ENCODE results near the gene TRIM59. TPM values are rescaled to one million over a fixed set of nuclear protein-coding genes. Genes with fewer than 3 reads are reported as not detected.

The TRIM59 gene
- total and polyA plus RNA-seq, 2 donors (not counting 1 experiment from before 2014, with no cell fraction given) = 5.0 to 22.0 TPM

DNA sequence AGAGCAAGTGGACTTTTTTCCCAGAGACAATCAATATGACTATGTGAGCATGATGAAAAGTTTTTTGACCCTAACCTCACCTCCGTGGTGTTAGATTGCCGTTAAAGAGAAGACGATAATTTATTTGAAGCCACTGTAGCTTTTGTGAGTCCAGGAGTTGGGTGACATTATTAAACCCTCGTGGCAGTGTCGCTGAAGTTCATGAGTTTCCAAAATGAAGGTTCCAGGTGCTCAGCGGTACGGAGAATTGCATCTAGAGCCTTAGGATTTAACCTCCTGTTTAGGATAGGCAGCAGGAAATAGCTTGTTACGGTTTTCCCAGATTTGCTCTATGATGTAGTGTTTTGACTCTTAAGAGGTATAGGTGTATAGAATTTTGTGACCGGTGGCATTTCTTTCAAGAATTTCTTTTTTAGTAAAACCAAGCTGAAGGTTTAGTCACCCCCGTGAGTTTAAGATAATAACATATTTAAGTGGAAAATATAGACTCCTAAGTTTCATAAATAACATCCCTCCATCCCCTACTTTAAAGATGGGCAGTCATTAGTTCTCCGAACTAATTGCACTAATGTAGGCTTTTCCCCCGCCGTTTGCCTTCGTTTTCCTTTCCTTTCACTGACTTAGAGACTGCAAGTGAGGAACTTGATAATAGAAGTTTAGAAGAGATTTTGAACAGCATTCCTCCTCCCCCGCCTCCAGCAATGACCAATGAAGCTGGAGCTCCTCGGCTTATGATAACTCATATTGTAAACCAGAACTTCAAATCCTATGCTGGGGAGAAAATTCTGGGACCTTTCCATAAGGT, 48.1 kb downstream of the TRIM59 start:
- Histone ChIP-seq H2AFZ (ENCODE audit: insufficient read depth, low read depth, low read length, poor library complexity, severe bottlenecking) (peak overlapping the region; percentile 93), H3K79me2 (ENCODE audit: control insufficient read depth, insufficient read depth, low read length) (peaks cover 83% of the 10 kb centered on the region), H3K9me3 (ENCODE audit: control extremely low read depth in 1 of 3, control insufficient read depth in 2 of 3, insufficient read depth in 1 of 3, low read length in 2 of 3) (no peaks in the 10 kb centered on the region), H3K4me3 (ENCODE audit: control extremely low read depth in 1 of 5, extremely low read depth in 1 of 5, insufficient read depth in 1 of 5, low read depth in 2 of 5, low read length in 4 of 5) (peak overlapping the region; percentile 69 to 86 (median 76)), H3K27ac (ENCODE audit: low read length in 2 of 2) (peak overlapping the region in 1 of 2 donors; percentile 97), H3K9ac (ENCODE audit: low read length) (peak overlapping the region; percentile 89), H3K4me1 (ENCODE audit: control insufficient read depth in 2 of 2, insufficient read depth in 2 of 2, low read length in 2 of 2) (peaks cover 26 to 45% of the 10 kb centered on the region in 2 donors), H3K27me3 (replicated peaks in 1 of 4; ENCODE audit: control extremely low read depth in 1 of 4, control insufficient read depth in 3 of 4, insufficient read depth in 4 of 4, low read length in 3 of 4) (peaks cover 0 to 25% (median 7%) of the 10 kb centered on the region in 4 experiments), H3K4me2 (replicated peaks; ENCODE audit: low read depth, low read length, poor library complexity, severe bottlenecking) (peak overlapping the region; percentile 93), H3K36me3 (replicated peaks in 1 of 2; ENCODE audit: control extremely low read depth in 1 of 2, control insufficient read depth in 1 of 2, extremely low read depth in 1 of 2, insufficient read depth in 2 of 2, low read length in 1 of 2) (no peaks in the 10 kb centered on the region), H4K20me1 (ENCODE audit: control insufficient read depth, insufficient read depth, low read length, poor library complexity, severe bottlenecking) (peaks cover 33% of the 10 kb centered on the region)
- ATAC-seq (ENCODE audit: low read depth) = no peak
- intact Hi-C loops (cut with micrococcal nuclease) = loop anchor here (10.0 kb wide), 1 partner anchor 177 kb away; the partner anchor contains the start of gene C3orf80
- peak overlapping the region; percentile 69 for H3K27ac Mint-ChIP-seq
- peaks cover 43% of the 10 kb centered on the region for H3K4me1 Mint-ChIP-seq
- TF ChIP-seq, protein P1, sequence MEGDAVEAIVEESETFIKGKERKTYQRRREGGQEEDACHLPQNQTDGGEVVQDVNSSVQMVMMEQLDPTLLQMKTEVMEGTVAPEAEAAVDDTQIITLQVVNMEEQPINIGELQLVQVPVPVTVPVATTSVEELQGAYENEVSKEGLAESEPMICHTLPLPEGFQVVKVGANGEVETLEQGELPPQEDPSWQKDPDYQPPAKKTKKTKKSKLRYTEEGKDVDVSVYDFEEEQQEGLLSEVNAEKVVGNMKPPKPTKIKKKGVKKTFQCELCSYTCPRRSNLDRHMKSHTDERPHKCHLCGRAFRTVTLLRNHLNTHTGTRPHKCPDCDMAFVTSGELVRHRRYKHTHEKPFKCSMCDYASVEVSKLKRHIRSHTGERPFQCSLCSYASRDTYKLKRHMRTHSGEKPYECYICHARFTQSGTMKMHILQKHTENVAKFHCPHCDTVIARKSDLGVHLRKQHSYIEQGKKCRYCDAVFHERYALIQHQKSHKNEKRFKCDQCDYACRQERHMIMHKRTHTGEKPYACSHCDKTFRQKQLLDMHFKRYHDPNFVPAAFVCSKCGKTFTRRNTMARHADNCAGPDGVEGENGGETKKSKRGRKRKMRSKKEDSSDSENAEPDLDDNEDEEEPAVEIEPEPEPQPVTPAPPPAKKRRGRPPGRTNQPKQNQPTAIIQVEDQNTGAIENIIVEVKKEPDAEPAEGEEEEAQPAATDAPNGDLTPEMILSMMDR (IDR thresholded peaks at IDR 0.05) = no peak
- TF ChIP-seq EZH2 (IDR thresholded peaks at IDR 0.05; ENCODE audit: borderline replicate concordance, insufficient read depth, low read depth, low read length, poor library complexity, severe bottlenecking) = peak; percentile 30
- ChIA-PET CTCF (interaction anchor here (0.5 to 0.9 kb wide), 3 partner anchors 395 to 478 kb away, joined by 3 to 4 read pairs (median 3); no protein-coding TSS in a partner anchor), POLR2A (no interaction called here)
- WGBS (ENCODE audit: insufficient coverage) = 0% methylated on average over 5 of the region's 16 CpGs
- DNase-seq = peak; percentile 46
- H3K9me3 Mint-ChIP-seq (ENCODE audit: insufficient read depth) = no peaks in the 10 kb centered on the region
- H3K4me3 Mint-ChIP-seq = peak overlapping the region; percentile 98
- H3K27me3 Mint-ChIP-seq = no peaks in the 10 kb centered on the region

All from B cell (primary cell).